ENCODE measurements around the gene TXNDC8.

TXNDC8 gene

GRCh38 chr9:110332766-110333165, 4.9 kb downstream of the TXNDC8 start:
- no peak for DNase-seq (ENCODE audit: low read depth, low spot score)
- no peak overlapping the region for H3K4me3 ChIP-seq (ENCODE audit: low read depth, low read length)
- ChIA-PET CTCF (no interaction called here), POLR2A (no interaction called here)
- TF ChIP-seq CTCF (IDR thresholded peaks at IDR 0.05; ENCODE audit: insufficient read depth, low read length, missing control alignments) = no peak

- TF ChIP-seq CTCF (IDR thresholded peaks at IDR 0.05; ENCODE audit: insufficient read depth, low read length, missing control alignments) = no peak
- CTCF ChIA-PET = interaction anchor here (0.9 kb wide), 1 partner anchor 16 kb away, joined by 3 read pairs; no protein-coding TSS in a partner anchor
- POLR2A ChIA-PET = no interaction called here
- no peak for DNase-seq (ENCODE audit: low read depth, low spot score)
- H3K4me3 ChIP-seq (ENCODE audit: low read depth, low read length) = no peak overlapping the region
These were observed 7.1 kb downstream of the TXNDC8 start for GRCh38 chr9:110330484-110331105.

GRCh38 chr9:110329639-110330230, 7.9 kb downstream of the TXNDC8 start:
- no peak for DNase-seq (ENCODE audit: low read depth, low spot score)
- ChIA-PET POLR2A (no interaction called here), CTCF (interaction anchor here (0.6 kb wide), 1 partner anchor 9 kb away, joined by 3 read pairs; no protein-coding TSS in a partner anchor)
- no peak overlapping the region for H3K4me3 ChIP-seq (ENCODE audit: low read depth, low read length)
- TF ChIP-seq CTCF (IDR thresholded peaks at IDR 0.05; ENCODE audit: insufficient read depth, low read length, missing control alignments) = no peak

- TF ChIP-seq CTCF (IDR thresholded peaks at IDR 0.05; ENCODE audit: insufficient read depth, low read length, missing control alignments) = no peak
- ChIA-PET POLR2A (no interaction called here), CTCF (no interaction called here)
- DNase-seq (ENCODE audit: low read depth, low spot score) = no peak
- no peak overlapping the region for H3K4me3 ChIP-seq (ENCODE audit: low read depth, low read length)
These were observed 8.9 kb downstream of the TXNDC8 start for GRCh38 chr9:110328763-110329162.

GRCh38 chr9:110327716-110328115, 9.9 kb downstream of the TXNDC8 start:
- POLR2A ChIA-PET = no interaction called here
- CTCF ChIA-PET = no interaction called here
- TF ChIP-seq CTCF (IDR thresholded peaks at IDR 0.05; ENCODE audit: insufficient read depth, low read length, missing control alignments) = no peak
- no peak overlapping the region for H3K4me3 ChIP-seq (ENCODE audit: low read depth, low read length)
- no peak for DNase-seq (ENCODE audit: low read depth, low spot score)

- POLR2A ChIA-PET = no interaction called here
- no peak overlapping the region for H3K4me3 ChIP-seq (ENCODE audit: low read depth, low read length)
- no peak for TF ChIP-seq CTCF (IDR thresholded peaks at IDR 0.05; ENCODE audit: insufficient read depth, low read length, missing control alignments)
- CTCF ChIA-PET = no interaction called here
- no peak for DNase-seq (ENCODE audit: low read depth, low spot score)
These were observed 13.8 kb downstream of the TXNDC8 start for GRCh38 chr9:110323818-110324217.

All from AG04449 (cell line).